ENCODE data around the gene CSNK1G1. TPM values are rescaled to one million over a fixed set of nuclear protein-coding genes. Genes with fewer than 3 reads are reported as not detected.
"Not testable (repeated sequence)": the region's sequence is repeated elsewhere in the genome, so short reads cannot be mapped to it uniquely, and the experiment has no call there.

Gene CSNK1G1
- total RNA-seq, 1 donor: 34.0 TPM

- H3K9me3 ChIP-seq (ENCODE audit: low read depth, low read length); DNase-seq (ENCODE audit: insufficient read length, low spot score, missing footprints); H3K4me3 ChIP-seq (ENCODE audit: insufficient read depth, low read length); H3K4me1 ChIP-seq (ENCODE audit: insufficient read depth, low read length); H3K27ac ChIP-seq (ENCODE audit: low read depth, low read length); H3K36me3 ChIP-seq (ENCODE audit: insufficient read depth, low read length); H3K27me3 ChIP-seq (ENCODE audit: insufficient read depth, low read length); H2AFZ ChIP-seq (ENCODE audit: low read length); H3K4me2 ChIP-seq (ENCODE audit: insufficient read depth, low read length): not testable (repeated sequence)
- Histone ChIP-seq H3K79me2 (ENCODE audit: insufficient read depth, low read length) (peaks cover 45% of the 10 kb centered on the region), H4K20me1 (ENCODE audit: insufficient read depth, low read length) (peaks cover 18% of the 10 kb centered on the region)
Measured at GRCh38 chr15:64326458-64326857, 29.5 kb downstream of the CSNK1G1 start.

- Histone ChIP-seq H3K27me3 (ENCODE audit: insufficient read depth, low read length) (no peaks in the 10 kb centered on the region), H3K36me3 (ENCODE audit: insufficient read depth, low read length) (no peaks in the 10 kb centered on the region), H3K4me1 (ENCODE audit: insufficient read depth, low read length) (no peaks in the 10 kb centered on the region), H3K79me2 (ENCODE audit: insufficient read depth, low read length) (peaks cover 58% of the 10 kb centered on the region), H3K4me3 (ENCODE audit: insufficient read depth, low read length) (no peak overlapping the region), H3K4me2 (ENCODE audit: insufficient read depth, low read length) (no peak overlapping the region), H2AFZ (ENCODE audit: low read length) (no peak overlapping the region), H3K9me3 (ENCODE audit: low read depth, low read length) (no peaks in the 10 kb centered on the region), H3K27ac (ENCODE audit: low read depth, low read length) (no peak overlapping the region), H4K20me1 (ENCODE audit: insufficient read depth, low read length) (peaks cover 18% of the 10 kb centered on the region)
- no peak for TF ChIP-seq CTCF (IDR thresholded peaks at IDR 0.05; ENCODE audit: extremely low read depth, low read depth, low read length)
- no peak for DNase-seq (ENCODE audit: insufficient read length, low spot score, missing footprints)
Measured at GRCh38 chr15:64324165-64324877, 31.7 kb downstream of the CSNK1G1 start.

- TF ChIP-seq CTCF (IDR thresholded peaks at IDR 0.05; ENCODE audit: extremely low read depth, low read depth, low read length): no peak
- H3K27ac ChIP-seq (ENCODE audit: low read depth, low read length): no peak overlapping the region
- no peak overlapping the region for H2AFZ ChIP-seq (ENCODE audit: low read length)
- H3K27me3 ChIP-seq (ENCODE audit: insufficient read depth, low read length): no peaks in the 10 kb centered on the region
- DNase-seq (ENCODE audit: insufficient read length, low spot score, missing footprints): no peak
- no peaks in the 10 kb centered on the region for H3K9me3 ChIP-seq (ENCODE audit: low read depth, low read length)
- peaks cover 64% of the 10 kb centered on the region for H3K79me2 ChIP-seq (ENCODE audit: insufficient read depth, low read length)
- H3K4me2 ChIP-seq (ENCODE audit: insufficient read depth, low read length): no peak overlapping the region
- peaks cover 4% of the 10 kb centered on the region for H3K4me1 ChIP-seq (ENCODE audit: insufficient read depth, low read length)
- H4K20me1 ChIP-seq (ENCODE audit: insufficient read depth, low read length): peaks cover 8% of the 10 kb centered on the region
- H3K4me3 ChIP-seq (ENCODE audit: insufficient read depth, low read length): no peak overlapping the region
- H3K36me3 ChIP-seq (ENCODE audit: insufficient read depth, low read length): no peaks in the 10 kb centered on the region
Measured at GRCh38 chr15:64315216-64315615, 40.8 kb downstream of the CSNK1G1 start.

GRCh38 chr15:64314456-64314855 is 41.5 kb downstream of the CSNK1G1 start:
- no peak for TF ChIP-seq CTCF (IDR thresholded peaks at IDR 0.05; ENCODE audit: extremely low read depth, low read depth, low read length)
- no peak for DNase-seq (ENCODE audit: insufficient read length, low spot score, missing footprints)
- Histone ChIP-seq H3K27me3 (ENCODE audit: insufficient read depth, low read length) (no peaks in the 10 kb centered on the region), H3K9me3 (ENCODE audit: low read depth, low read length) (no peaks in the 10 kb centered on the region), H3K4me3 (ENCODE audit: insufficient read depth, low read length) (no peak overlapping the region), H2AFZ (ENCODE audit: low read length) (no peak overlapping the region), H4K20me1 (ENCODE audit: insufficient read depth, low read length) (peaks cover 13% of the 10 kb centered on the region), H3K36me3 (ENCODE audit: insufficient read depth, low read length) (no peaks in the 10 kb centered on the region), H3K4me2 (ENCODE audit: insufficient read depth, low read length) (no peak overlapping the region), H3K4me1 (ENCODE audit: insufficient read depth, low read length) (peaks cover 4% of the 10 kb centered on the region), H3K27ac (ENCODE audit: low read depth, low read length) (no peak overlapping the region), H3K79me2 (ENCODE audit: insufficient read depth, low read length) (peaks cover 65% of the 10 kb centered on the region)

Data from osteoblast (primary cell).